Thyroid gland (tissue), 4 donors: ENCODE data around the gene ERVH48-1. TPM values are rescaled to one million over a fixed set of nuclear protein-coding genes. Genes with fewer than 3 reads are reported as not detected.
"Not testable (repeated sequence)": the region's sequence is repeated elsewhere in the genome, so short reads cannot be mapped to it uniquely, and the experiment has no call there.

Source experiments
- DNase-seq, 2 donors: peaks; one replicate each; pipeline ENCODE4 v3.0.0-alpha.2; 2019
- H3K27ac ChIP-seq, 3 donors: fragments of 200-600 bp; sonication (generic); 1 replicate in 2 of 3; 2 replicates in 1 of 3; pipeline ENCODE4 v1.5.1; 2016 to 2019; ENCODE audit warnings: mild to moderate bottlenecking in 1 of 3, moderate library complexity in 1 of 3
- H3K27me3 ChIP-seq: fragments of 200-600 bp; sonication (generic); one replicate; pipeline ENCODE4 v1.5.1; 2019
- H3K36me3 ChIP-seq, 2 donors: fragments of 200-600 bp; sonication (generic); one replicate each; pipeline ENCODE4 v1.5.1; 2016 to 2019
- H3K4me1 ChIP-seq, 2 donors: fragments of 200-600 bp; sonication (generic); one replicate each; pipeline ENCODE4 v1.5.1; 2017 to 2019
- H3K4me3 ChIP-seq, 3 donors: fragments of 200-600 bp; sonication (generic); replicated peaks in 1 of 3; 1 replicate in 2 of 3; 2 replicates in 1 of 3; pipeline ENCODE4 v1.5.1; 2016; ENCODE audit warnings: mild to moderate bottlenecking in 1 of 3
- H3K9me3 ChIP-seq: fragments of 200-600 bp; sonication (generic); one replicate; pipeline ENCODE4 v1.5.1; 2017
- CTCF ChIP-seq, 6 experiments: fragments of 200-600 bp in 3 of 6; fragments of 450-650 bp in 3 of 6; sonication (generic) in 3 of 6; IDR thresholded peaks; one replicate each; pipeline ENCODE4 v1.5.1; 2016 to 2019; ENCODE audit warnings: antibody characterized with exemption in 6 of 6, mild to moderate bottlenecking in 2 of 6, inconsistent platforms in 1 of 6, moderate library complexity in 1 of 6
- POLR2A ChIP-seq, 2 donors: fragments of 450-650 bp; IDR thresholded peaks; one replicate each; pipeline ENCODE4 v1.6.1; 2017; ENCODE audit warnings: antibody characterized with exemption in 2 of 2, mild to moderate bottlenecking in 2 of 2, moderate library complexity in 1 of 2
- WGBS, 2 donors: methylation state at CpG; one replicate each; pipeline ENCODE4 v1.1.5; 2017; 5-methylcytosine and 5-hydroxymethylcytosine counted together
- intact Hi-C: fragments of 100-400 bp; cut with DNase I; formaldehyde crosslinking; loops from one replicate; pipeline ENCODE4 v1.15.1; 2023
- microRNA-seq: library from miRNA; unstranded; fragments of <30 nt; microRNA quantifications from one replicate; pipeline ENCODE4, GENCODE V29; 2016
- small RNA-seq: library from RNA; depleted of rRNA; stranded (forward); fragments of <200 nt; gene quantifications from one replicate; pipeline ENCODE3, GENCODE V24; 2016
- total RNA-seq, 4 donors: library from RNA; depleted of rRNA; stranded (reverse); fragments of >200 nt; gene quantifications; one replicate each; pipeline ENCODE4 v1.2.3, GENCODE V29; 2016

The ERVH48-1 gene
- total RNA-seq, 4 donors from 2014 or later, result 0.22 to 0.42 TPM; not detected in 2

GRCh38 chr21:42878678-42878992, 46.8 kb downstream of the ERVH48-1 start:
- Histone ChIP-seq H3K9me3 (no peaks in the 10 kb centered on the region), H3K27ac (peak overlapping the region in 1 of 3 donors; percentile 39), H3K4me1 (peaks cover 10 to 17% of the 10 kb centered on the region in 2 donors), H3K27me3 (no peaks in the 10 kb centered on the region), H3K4me3 (peak overlapping the region; percentile 22 to 94 (median 80)), H3K36me3 (peaks cover 0 to 12% of the 10 kb centered on the region in 2 donors)
- no peak for DNase-seq
- intact Hi-C loops, result no loop called here
- TF ChIP-seq CTCF (IDR thresholded peaks at IDR 0.05) (no peak), POLR2A (IDR thresholded peaks at IDR 0.05) (no peak)
- 1 to 2% methylated on average over 15 of the region's 15 CpGs for WGBS, 2 donors

- 93 to 98% methylated on average over 10 of the region's 10 CpGs for WGBS, 2 donors
- H3K9me3 ChIP-seq, H3K27me3 ChIP-seq, intact Hi-C loops, H3K4me3 ChIP-seq, DNase-seq, H3K27ac ChIP-seq: not testable (repeated sequence)
- Histone ChIP-seq H3K36me3 (peaks cover 25 to 35% of the 10 kb centered on the region in 2 donors), H3K4me1 (peaks cover 10 to 17% of the 10 kb centered on the region in 2 donors)
Observed at GRCh38 chr21:42875811-42876210, 49.6 kb downstream of the ERVH48-1 start.

GRCh38 chr21:42873096-42873495, 52.3 kb downstream of the ERVH48-1 start:
- H3K27ac ChIP-seq, result no peak overlapping the region
- no peak for DNase-seq
- TF ChIP-seq POLR2A (IDR thresholded peaks at IDR 0.05) (no peak), CTCF (IDR thresholded peaks at IDR 0.05) (no peak)
- WGBS, 2 donors, result 92 to 100% methylated on average over 2 to 7 of the region's 7 CpGs
- H3K27me3 ChIP-seq, result no peaks in the 10 kb centered on the region
- peaks cover 36 to 46% of the 10 kb centered on the region in 2 donors for H3K36me3 ChIP-seq
- H3K9me3 ChIP-seq, result no peaks in the 10 kb centered on the region
- no peak overlapping the region for H3K4me3 ChIP-seq
- peaks cover 0 to 5% of the 10 kb centered on the region in 2 donors for H3K4me1 ChIP-seq
- intact Hi-C loops, result no loop called here

DNA sequence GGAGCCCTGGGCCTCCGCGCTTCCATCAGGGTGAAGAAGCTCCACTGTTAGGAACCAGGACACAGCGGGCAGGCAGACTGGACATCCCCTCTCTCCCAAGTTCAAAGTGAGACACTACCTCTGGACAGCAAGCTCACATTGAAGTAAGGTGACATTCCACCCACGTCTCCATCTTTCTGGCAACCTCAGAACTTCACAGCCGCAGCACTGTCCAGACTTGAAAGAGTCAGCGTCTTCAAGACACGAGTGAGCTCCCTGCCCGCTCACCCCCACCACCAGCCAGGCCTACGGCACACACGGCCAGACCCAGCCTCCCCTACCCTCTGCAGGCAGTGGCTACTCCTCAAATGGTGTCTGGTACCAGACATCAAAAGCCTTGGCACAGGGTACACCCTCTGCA, 57.2 kb downstream of the ERVH48-1 start:
- Histone ChIP-seq H3K27me3 (no peaks in the 10 kb centered on the region), H3K9me3 (no peaks in the 10 kb centered on the region), H3K36me3 (peaks cover 30 to 33% of the 10 kb centered on the region in 2 donors), H3K27ac (no peak overlapping the region), H3K4me3 (no peak overlapping the region), H3K4me1 (peaks cover 14 to 17% of the 10 kb centered on the region in 2 donors)
- DNase-seq, result no peak
- 93 to 98% methylated on average over 7 to 9 of the region's 10 CpGs for WGBS, 2 donors
- intact Hi-C loops, result no loop called here
- no peak for TF ChIP-seq POLR2A (IDR thresholded peaks at IDR 0.05)

Small RNA genes within 50 kb of the gene (microRNA-seq; reads per million reads assigned to microRNA genes)
- not detected for gene MIR5692B

Small RNA genes within 50 kb of the gene (small RNA-seq; reads per million reads assigned to genes)
- not detected for gene MIR5692B

Other genes with a start within 250 kb of the ERVH48-1 start
- 10 to 100 TPM in 2 of 4 donors, 1 to 10 TPM in 2; 8.1 to 13.2 (median 10.9) TPM for gene WDR4, start 46.1 kb downstream of the ERVH48-1 start, total RNA-seq
- 10 to 100 TPM; 51.9 to 61.8 (median 55.2) TPM for gene NDUFV3, start 32.3 kb downstream of the ERVH48-1 start, total RNA-seq
- gene PKNOX1, start 48.9 kb upstream of the ERVH48-1 start, total RNA-seq, result 10 to 100 TPM; 21.3 to 36.2 (median 24.0) TPM
- 100 to 1,000 TPM in 1 of 4 donors, 10 to 100 TPM in 3; 32.8 to 212 (median 51.3) TPM for gene CBS, start 150.2 kb upstream of the ERVH48-1 start, total RNA-seq
- gene U2AF1, start 181.9 kb upstream of the ERVH48-1 start, total RNA-seq, result 10 to 100 TPM; 45.1 to 82.0 (median 57.9) TPM
- not detected for gene CRYAA, start 243.4 kb upstream of the ERVH48-1 start, total RNA-seq